Measurements from ENCODE around the gene SIN3B.
"Not testable (repeated sequence)": the region's sequence is repeated elsewhere in the genome, so short reads cannot be mapped to it uniquely, and the experiment has no call there.

Gene SIN3B

DNA sequence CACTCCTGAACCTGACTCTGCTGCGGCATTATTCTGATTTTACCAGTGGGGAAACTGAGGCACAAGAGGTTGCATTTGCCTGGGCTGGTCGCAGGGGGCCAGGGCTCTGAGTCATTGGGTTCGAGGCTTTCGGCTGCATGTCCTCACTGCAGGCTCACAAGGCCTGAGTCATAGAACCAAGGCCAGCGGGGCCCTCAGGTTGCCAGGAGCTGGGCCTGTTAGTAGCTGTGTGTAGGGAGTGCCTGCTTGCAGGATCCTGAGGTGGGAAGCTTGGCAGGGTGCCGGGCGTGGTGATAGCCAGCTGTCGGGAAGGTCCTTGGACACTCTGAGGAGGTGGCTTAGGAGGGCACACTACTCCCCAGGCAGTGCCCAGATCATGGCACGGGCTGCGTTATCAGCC lies 38.0 kb downstream of the SIN3B start:
- no peak for DNase-seq (ENCODE audit: low spot score)

DNA sequence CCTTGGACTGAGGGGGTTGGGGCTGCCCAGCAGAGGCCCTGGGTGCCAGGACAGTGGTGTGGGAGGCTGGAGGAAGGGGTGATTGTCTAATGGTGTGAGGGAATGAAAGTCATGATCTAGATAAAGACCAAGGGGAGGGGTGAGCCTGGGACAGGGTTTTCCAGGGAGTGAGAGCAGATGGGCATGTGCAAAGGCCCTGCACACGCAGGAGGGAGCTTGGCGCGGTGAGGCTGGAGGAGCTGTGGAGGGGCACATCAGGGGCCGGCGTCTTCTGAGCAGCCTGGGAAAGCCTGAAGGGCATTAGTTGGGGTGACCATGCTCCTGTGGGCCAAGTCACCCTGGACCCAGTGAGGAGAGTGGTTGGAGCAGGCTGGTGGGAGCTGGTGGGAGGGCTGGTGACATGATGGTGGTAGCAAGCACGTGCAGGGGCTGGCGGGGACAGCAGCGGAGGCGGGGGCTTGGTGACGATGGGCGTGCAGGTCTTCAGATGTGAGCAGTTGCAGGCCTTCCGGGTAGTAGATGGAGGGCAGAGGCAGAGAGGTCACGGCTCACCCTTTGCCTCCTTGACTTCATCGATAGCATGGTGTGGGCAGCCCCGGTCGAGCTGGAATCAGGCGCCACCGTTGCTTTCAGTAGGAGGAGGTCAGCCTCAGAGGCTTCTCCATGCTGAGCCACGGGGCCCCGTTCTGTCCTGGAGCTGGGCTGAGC lies 39.4 kb downstream of the SIN3B start:
- DNase-seq (ENCODE audit: low spot score): no peak

DNA sequence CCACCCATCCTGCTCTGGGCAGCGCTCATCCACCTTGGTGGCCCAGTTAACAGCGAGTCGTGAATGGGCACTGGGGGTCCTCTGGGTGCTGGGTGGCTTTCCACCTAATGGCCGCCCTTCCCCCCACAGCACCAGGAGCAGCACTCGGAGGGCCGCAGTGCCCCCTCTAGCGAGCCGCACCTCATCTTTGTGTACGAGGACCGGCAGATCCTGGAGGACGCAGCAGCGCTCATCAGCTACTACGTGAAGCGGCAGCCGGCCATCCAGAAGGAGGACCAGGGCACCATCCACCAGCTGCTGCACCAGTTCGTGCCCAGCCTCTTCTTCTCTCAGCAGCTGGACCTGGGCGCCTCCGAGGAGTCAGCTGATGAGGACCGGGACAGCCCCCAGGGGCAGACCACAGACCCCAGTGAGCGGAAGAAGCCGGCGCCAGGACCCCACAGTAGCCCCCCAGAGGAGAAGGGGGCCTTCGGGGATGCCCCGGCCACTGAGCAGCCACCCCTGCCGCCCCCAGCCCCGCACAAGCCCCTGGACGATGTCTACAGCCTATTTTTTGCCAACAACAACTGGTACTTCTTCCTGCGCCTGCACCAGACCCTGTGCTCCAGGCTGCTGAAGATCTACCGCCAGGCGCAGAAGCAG lies 40.3 kb downstream of the SIN3B start:
- DNase-seq (ENCODE audit: low spot score): no peak

DNA sequence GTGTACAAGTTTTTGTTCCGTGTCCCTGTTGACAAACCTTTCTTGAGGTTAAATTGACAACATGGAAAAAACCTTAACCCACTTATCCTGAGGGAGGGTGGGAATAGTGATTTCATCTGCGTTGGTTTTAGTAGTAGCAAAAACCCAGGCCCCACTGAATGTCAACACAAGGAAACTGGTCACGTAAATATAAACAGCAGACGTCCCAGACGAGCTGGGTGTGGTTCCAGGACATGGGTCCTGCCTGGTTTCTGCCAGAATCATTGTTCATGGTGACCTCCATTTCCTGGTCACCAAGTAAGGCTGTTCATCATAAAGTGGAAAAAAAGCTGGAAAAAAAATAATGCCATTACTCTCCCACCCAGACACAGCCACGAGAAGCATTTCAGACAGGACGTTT lies 42.7 kb downstream of the SIN3B start:
- DNase-seq (ENCODE audit: low spot score): no peak

DNA sequence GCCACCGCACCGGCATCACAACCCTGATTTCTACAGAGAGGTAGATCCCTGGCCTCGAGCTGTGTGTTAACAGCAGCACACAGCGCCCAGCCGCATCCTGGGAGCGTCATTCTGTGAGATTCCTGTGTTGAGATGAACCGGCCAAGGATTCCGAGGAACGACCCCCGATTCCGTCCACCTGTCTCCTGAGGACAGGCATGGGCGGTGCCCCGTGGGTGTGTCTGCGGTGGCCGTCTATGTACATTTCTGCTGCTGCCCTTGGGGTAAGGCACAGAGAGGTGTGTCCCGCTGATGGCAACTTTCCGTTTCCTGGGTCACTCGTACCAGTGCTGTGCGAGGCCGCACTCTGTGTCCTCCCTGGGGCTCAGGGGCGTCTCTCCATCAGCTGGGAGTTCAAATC lies 43.5 kb downstream of the SIN3B start:
- DNase-seq (ENCODE audit: low spot score): no peak

DNA sequence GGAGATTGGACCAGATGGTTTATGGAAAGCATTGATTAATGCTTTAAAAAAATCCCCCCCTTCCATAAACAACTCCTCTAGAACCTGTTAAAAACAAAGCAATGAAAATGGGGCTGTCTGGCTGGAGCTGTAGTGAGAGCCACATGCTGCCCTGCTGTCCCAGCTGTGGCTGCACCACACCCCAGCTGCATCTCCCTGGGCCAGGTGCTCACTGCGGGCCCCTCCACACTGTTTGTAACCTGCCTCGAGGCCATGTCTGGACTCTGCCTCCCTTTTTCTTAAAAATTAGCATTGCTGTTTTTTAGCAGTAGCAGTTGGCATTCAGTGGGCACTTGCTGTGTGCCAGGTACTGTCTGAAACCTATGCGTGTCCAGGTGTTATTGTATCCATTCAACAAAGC lies 44.4 kb downstream of the SIN3B start:
- no peak for DNase-seq (ENCODE audit: low spot score)

DNA sequence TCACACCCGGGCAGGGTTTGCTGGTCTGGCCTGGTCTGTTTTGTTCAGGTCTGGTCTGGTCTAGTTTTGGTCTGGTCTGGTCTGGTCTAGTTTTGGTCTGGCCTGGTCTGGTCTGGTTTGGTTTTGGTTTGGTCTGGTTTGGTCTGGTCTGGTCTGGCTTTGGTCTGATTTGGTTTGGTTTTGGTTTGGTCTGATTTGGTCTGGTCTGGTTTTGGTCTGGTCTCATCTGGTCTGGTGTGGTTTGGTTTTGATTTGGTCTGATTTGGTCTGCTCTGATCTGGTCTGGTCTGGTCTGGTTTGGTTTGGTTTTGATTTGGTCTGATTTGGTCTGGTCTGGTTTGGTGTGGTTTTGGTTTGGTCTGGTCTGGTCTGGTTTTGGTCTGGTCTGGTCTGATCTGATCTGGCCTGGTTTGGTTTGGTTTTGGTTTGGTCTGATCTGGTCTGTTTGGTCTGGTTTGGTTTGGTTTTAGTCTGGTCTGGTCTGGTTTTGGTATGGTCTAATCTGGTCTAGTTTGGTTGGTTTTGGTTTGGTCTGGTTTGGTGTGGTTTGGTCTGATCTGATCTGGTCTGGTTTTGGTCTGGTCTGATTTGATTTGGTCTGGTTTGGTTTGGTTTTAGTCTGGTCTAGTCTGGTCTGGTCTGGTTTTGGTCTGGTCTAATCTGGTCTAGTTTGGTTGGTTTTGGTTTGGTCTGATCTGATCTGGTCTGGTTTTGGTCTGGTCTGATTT lies 45.2 kb downstream of the SIN3B start:
- DNase-seq (ENCODE audit: low spot score): no peak

DNA sequence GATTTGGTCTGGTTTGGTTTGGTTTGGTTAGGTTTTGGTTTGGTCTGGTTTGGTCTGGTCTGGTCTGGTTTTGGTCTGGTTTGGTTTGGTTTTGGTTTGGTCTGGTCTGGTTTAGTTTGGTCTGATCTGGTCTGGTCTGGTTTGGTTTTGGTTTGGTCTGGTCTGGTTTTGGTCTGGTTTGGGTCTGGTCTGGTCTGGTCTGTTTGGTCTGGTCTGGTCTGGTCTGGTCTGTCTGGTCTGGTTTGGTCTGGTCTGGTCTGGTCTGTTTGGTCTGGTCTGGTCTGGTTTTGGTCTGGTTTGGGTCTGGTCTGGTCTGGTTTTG lies 45.7 kb downstream of the SIN3B start:
- not testable (repeated sequence) for DNase-seq (ENCODE audit: low spot score)

DNA sequence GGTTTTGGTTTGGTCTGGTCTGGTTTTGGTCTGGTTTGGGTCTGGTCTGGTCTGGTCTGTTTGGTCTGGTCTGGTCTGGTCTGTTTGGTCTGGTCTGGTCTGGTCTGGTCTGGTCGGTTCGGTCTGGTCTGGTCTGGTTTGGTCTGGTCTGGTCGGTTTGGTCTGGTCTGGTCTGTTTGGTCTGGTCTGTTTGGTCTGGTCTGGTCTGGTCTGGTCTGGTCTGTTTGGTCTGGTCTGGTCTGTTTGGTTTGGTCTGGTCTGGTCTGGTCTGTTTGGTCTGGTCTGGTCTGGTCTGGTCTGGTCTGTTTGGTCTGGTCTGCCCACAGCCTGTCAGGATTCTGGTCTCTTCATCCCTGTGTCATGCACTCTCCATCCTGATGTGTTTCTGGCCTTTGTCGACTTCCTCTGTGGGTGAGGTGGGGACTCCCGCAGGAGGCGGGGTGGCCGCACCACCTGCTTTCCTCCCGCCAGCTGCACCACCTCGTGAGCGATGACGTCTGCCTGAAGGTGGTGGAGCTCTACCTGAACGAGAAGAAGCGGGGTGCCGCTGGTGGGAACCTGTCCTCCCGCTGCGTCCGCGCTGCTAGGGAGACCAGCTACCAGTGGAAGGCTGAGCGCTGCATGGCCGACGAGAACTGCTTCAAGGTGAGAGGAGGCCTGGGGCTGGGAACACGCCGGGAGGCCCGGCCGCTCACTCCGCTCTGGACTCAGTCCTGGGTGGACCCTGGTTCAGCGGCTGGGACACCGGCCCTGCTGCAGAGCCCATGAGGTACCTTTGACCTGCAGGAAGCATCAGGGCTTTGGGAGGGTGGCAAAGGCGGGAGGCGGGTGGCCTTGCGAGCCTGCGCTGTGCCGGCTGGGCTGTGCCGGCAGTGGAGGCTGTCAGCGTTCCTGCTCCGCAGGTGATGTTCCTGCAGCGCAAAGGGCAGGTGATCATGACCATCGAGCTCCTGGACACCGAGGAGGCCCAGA lies 46.7 kb downstream of the SIN3B start:
- DNase-seq (ENCODE audit: low spot score): no peak

DNA sequence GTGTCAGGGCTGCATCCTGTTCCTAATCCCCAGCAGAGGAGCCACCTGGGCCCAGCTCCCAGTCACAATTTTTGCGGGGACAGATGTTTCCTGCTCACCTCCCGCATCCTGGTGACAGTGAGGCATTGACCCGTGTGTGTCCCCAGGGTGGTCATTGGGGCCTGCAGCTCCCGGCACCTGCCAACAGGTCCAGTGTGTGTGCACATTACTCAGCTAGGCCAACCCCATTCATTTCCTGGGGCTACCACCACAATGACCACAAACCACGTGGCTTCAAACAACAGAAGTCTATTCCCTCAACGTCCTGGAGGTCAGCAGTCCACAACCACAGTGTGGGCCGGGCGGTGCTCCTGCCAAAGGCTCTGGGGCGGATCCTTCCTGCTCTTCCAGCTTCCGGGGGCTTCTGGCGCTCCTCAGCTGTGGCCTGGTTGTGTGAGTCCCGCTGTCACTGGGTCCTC lies 47.7 kb downstream of the SIN3B start:
- DNase-seq (ENCODE audit: low spot score): no peak

DNA sequence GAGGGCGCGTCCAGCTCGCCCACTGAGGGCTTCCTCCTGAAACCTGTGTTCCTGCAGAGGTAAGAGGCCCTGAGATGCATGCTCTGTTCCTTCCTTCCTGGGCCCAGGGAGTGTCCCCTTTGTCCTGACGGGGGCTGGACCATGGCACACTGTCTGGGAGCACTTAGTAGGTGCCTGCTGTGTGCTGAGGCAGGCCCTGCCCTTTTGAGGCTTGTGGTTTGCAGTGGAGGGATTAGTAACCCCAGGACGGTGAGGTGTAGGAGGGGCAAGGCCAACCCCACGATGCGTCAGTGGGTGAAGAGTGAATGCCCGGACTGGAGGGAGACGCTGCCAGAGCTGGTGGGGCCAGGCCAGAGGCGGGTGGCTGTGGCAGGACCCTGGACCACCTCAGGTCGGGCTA lies 48.4 kb downstream of the SIN3B start:
- DNase-seq (ENCODE audit: low spot score): no peak

DNA sequence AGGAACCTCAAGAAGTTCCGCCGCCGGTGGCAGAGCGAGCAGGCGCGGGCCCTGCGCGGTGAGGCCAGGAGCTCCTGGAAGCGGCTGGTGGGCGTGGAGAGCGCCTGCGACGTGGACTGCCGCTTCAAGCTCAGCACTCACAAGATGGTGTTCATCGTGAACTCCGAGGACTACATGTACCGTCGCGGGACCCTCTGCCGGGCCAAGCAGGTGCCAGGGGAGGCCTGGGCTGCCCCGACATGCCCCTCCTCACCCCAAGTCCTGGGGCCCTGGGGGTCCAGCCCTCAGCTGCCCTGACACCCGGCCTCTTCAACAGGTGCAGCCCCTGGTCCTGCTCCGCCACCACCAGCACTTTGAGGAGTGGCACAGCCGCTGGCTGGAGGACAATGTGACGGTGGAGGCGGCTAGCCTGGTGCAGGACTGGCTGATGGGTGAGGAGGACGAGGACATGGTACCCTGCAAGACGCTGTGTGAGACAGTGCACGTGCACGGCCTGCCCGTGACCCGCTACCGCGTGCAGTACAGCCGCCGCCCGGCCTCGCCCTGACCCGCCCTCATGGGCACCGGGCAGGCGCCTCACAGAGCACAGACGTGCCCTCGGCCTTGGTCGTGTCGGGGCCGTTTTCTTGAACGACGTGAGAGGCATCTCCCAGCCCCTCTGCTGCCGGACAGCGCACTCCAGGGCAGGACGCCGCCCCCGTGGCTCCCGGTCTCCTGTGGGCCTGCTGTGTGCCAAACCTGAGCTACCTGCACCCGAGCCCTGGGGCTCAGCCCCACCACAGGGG lies 49.2 kb downstream of the SIN3B start:
- no peak for DNase-seq (ENCODE audit: low spot score)

DNA sequence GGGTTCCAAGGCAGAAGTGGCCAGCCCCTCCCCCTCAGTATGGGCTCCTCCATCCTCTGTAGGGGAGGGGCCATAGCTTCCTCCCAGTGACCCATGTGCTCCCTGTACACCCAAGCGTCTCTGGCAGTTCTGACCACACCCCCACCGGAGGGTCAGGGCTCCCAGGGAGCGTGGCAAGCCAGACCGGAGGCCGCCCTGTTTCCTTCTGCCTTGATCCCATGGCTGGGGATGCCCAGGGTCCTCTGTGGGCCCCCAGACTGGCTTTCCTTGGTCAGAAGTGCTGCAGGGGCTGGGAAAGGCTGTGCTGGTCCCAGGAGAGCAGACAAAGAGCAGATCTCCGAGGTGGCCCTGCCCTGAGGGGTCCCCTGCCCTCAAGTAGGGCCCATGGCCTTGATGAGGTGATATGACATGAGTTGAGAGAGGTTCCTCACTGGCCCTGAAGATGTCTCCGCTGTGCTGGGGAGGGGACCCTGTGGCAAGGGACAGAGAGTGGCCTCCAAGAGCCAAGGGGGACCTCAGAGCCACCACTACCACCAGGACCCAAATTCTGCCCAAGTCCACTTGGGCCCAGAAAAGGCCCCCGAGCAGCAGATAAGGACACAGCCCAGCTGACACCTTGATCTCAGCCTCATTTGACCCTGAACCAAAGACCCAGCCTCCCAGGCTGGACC lies 51.8 kb downstream of the SIN3B start:
- no peak for DNase-seq (ENCODE audit: low spot score)

DNA sequence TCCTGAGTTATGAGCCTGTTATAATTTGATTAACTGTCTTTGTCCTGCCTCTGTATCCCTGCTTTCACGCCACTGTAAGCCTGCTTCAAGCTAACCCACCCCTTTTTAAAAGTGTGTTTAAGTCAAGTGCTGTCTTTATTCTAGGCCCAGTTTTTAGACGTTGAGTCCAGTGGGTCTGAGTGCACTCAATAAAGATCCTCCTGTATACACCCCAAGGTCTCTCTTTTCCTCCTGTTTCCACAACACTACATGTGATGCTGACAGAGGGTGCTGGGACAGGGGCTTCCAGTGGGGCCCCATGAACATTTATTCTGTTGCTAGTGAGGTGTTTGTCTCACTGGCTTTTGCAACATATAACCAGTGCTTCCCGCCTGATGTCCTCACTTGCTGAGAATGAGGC lies 52.9 kb downstream of the SIN3B start:
- DNase-seq (ENCODE audit: low spot score): no peak

DNA sequence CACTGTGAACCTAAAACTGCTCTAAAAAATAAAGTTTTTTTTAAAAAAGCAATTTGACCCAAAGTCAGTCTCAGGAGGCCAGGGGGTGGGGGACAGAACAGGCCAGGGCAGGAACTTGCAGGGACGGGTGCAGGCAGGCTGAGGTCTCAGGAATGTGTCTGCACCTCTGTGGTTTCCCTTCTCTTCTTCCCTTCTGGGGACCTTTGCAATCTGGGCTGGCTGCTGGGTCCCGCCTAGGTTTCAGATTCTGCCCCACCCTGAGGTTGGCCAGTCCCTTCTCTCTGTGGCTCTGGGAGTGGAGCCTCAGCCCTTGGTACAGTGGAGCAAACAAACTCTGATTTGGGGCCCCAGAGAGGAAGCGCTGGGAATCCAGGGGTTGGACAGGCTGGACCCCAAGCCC lies 54.3 kb downstream of the SIN3B start:
- no peak for DNase-seq (ENCODE audit: low spot score)

DNA sequence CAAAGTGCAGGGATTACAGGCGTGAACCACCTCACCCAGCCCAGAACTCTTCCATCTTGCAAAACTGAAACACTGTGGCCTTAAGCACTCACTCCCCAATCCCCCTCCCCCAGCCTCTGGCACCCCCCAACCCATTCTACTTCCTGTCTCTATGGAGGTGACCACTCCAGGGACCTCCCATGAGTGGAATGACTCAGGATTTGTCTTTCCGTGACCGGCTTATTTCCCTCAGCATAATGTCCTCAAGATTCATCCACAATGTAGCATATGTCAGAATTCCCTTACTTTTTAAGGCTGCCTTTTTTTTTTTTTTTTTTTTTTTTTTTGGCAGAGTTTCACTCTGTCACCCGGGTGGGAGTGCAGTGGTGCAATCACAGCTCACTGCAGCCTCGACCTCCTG lies 56.0 kb downstream of the SIN3B start:
- no peak for DNase-seq (ENCODE audit: low spot score)

DNA sequence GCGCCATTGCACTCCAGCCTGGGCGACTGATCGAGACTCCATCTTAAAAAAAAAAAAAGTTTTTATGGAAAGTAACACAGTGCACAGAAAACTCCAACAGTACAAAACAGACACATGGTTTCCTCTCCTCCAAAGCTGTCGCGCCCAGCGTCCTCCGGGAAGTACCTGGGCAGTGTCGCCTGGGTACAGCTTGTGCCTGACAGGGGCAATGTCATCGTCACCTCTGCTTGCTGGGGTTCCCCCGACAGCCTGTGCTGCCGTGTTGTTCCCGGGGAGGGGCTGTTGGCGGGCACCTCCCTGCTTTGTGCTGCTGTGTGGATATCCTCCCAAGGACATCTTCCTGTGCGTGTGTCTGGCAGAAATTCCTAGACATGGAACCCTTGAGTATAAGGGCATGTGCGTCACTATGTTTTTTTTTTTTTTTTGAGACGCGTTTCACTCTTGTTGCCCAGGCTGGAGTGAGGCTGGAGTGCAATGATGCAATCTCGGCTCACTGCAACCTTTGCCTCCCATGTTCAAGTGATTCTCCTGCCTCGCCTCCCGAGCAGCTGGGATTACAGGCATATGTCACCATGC lies 57.2 kb downstream of the SIN3B start:
- no peak for DNase-seq (ENCODE audit: low spot score)

DNA sequence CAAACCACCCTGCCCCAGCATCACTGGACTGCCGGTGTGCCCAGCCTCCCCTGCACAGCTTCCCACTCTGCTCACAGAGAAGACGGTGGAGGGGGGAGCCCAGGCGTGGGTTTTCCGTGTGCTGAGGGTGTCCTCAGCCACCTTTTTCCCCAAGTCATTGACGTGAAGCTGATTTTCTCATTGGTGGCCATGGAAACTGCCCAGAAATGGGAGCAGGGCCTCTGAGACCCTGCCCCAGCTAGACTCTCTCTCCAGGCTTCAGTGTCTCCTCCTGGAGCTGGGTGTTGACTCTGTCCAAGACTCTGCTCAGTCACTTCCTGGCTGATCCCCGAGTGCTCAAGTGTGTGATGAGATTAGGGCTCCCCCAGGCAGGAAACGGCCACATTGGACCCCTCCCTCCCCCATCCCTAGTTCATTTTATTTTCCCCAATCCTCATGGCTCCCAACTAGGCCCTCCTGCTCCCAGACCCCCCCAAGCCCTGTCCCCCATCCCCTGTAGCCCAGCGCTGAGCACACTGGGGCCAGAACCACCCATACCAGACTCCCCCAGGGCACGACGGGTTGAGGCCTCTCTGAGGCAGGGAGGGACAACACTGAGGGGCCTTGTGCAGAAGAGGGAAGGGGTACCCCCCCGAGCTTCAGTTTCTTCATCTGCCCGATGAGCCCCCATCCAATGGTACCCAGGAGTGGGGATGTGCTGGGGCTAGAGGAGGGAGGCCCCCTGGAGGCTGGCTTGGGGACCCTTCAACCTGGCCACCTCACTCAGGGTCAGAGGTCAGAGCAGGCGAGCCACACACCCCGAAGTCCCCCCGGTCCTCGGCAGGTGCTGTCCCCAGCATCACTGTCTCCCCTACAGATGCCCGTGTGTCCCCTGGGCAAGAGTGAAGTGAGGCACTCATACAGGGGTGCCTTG lies 58.4 kb downstream of the SIN3B start:
- no peak for DNase-seq (ENCODE audit: low spot score)

DNA sequence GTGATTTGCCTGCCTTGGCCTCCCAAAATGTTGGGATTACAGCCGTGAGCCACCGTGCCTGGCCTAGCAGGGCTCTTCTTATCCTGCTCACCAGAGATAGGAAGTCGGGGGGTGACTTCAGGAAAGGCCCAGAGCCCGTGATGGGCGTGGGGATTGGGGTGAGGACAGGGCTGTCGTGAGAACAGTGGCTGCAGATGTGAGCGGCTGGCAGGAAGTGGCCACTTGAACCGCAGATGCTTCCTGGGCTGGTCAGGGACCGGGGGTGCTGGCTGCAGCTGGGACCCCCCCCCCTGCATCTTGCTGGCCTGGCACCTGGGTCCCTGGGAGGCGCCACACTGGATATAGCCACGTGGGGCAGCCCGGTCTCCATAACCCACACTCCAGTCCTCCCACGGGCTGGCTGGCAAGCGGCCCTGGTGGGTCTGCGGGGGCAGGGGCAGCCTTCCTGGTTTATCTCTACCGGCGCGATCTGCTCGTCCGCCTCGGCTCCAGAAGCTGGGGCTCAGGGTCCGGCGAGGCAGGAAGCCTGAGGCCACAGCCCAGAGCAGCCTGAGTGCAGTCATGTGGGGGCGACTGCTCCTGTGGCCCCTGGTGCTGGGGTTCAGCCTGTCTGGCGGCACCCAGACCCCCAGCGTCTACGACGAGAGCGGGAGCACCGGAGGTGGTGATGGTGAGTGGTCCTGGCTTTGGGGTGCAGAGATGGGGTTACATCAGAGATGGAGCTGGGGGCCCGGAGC lies 59.6 kb downstream of the SIN3B start, which contains the start of gene F2RL3:
F2RL3 (plus strand) TSS at position 371 of the 737 bp plus-strand sequence; CDS start at position 562, 191 bp downstream.
- DNase-seq (ENCODE audit: low spot score): no peak
